ENCODE results near the gene UNC5A.

UNC5A gene

GRCh38 chr5:176810081-176810597, at the start of gene UNC5A:
UNC5A (plus strand) TSS chr5:176810559; CDS start chr5:176810751, 192 bp downstream.
- no peak for DNase-seq

DNA sequence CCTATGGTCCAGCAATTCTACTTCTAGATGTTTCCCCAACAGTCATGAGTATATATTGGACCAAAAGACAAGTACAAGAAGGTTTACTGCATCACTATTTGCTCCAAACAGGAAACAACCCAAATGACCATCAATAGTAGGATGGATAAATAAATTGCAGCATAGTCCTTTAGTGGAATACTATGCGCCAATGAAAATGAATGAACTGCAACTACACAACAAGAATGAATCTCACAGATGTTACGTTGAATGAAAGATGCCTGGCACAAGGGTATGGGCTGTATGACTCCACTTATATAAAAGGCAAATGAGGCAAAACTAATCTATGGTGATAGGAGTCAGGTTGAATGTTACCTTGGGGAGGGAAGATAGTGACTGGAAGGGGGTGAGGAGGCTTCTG, 48.6 kb upstream of the UNC5A start:
- DNase-seq = no peak

- DNase-seq = no peak
These were observed 47.9 kb upstream of the UNC5A start for GRCh38 chr5:176762489-176762888.

- no peak for DNase-seq
These were observed 44.7 kb upstream of the UNC5A start for GRCh38 chr5:176765687-176766086.

DNA sequence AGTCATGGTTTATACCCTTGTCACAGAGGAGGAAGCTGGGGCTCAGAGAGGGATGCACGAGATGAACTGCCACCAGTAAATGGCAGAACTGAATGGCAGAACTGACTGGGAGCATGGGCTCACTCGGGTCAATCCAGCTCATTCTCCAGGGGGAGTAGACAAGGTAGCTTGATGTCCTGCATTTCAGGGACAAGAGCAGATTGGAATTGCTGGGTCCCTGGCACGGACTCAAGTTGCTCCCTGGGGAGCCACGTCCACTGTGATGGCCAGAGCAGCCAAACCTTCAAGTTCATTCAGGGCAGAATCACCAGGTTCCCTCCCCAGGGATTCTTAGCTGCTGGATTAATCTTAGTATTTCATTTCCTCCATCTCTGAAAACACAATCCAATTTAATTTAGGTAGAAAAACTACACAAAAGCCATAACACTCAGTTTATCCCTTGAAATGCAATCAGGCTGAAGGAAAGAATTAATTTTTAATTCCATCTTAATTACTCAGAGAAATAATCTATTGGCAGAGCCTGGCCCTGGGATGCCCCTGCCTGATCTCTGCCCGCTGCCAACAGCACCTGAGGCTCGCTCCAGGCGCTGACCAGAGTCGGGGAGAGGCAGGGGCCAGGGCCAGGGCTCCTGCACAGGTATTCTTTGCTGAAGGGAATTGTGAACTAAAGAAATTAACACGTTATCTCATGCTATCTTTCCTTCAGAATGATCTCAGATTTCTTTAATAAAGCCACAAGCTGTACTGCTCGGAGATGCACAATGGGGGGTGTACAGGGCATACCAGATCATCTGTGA, 42.0 kb upstream of the UNC5A start:
- no peak for DNase-seq

DNA sequence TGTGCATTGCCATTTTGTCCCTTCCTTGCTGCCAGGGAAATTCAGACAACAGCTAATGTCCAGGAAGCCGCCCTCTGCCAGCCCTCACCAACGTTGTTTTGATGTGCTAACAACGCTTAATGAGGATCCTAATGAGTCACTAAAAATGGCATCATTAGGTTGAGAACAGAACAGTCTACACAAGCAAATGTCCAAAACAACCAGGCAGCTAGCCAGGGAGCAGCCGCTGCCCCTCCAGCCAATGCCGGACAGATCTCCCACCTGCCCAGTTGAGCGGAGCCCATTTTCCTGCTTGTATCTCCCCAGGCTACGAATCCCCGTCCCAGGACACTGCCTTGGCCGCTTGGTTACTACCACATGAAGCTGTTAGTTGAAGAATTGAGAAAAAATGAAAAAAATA, 40.4 kb upstream of the UNC5A start:
- no peak for DNase-seq

- no peak for DNase-seq
These were observed 39.9 kb upstream of the UNC5A start for GRCh38 chr5:176770431-176770830.

DNA sequence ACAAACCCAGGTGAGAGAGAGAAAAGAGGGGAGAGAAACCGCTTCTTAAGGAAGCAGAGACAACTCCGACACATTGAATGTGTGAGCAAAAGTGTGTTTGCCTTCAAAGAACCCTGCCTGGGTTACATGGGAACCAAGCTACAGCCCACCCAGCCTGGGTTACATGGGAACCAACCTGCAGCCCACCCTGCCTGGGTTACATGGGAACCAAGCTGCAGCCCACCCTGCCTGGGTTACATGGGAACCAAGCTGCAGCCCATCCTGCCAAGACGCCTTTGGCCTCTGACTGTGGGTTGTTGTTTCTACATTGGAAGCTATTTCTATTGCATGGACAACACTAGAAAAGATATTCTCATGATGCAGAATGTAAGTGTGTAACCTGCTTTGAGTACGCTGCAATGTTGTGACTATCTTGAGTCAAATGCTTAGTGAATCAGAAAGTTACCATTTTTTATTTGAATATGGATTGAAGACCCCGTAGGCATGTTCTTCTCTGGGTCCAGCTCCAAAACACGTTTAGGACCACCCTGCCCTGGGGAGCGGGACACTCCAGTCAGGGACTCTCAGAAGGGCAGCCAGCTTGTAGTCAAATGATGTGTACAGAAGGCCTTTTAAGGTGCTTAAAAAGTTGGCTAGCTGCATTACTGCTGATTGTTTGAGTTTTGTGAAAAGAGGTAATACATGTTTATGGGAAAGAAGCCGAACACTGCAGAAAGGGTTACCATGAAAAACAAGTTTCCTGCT, 39.1 kb upstream of the UNC5A start:
- no peak for DNase-seq

DNA sequence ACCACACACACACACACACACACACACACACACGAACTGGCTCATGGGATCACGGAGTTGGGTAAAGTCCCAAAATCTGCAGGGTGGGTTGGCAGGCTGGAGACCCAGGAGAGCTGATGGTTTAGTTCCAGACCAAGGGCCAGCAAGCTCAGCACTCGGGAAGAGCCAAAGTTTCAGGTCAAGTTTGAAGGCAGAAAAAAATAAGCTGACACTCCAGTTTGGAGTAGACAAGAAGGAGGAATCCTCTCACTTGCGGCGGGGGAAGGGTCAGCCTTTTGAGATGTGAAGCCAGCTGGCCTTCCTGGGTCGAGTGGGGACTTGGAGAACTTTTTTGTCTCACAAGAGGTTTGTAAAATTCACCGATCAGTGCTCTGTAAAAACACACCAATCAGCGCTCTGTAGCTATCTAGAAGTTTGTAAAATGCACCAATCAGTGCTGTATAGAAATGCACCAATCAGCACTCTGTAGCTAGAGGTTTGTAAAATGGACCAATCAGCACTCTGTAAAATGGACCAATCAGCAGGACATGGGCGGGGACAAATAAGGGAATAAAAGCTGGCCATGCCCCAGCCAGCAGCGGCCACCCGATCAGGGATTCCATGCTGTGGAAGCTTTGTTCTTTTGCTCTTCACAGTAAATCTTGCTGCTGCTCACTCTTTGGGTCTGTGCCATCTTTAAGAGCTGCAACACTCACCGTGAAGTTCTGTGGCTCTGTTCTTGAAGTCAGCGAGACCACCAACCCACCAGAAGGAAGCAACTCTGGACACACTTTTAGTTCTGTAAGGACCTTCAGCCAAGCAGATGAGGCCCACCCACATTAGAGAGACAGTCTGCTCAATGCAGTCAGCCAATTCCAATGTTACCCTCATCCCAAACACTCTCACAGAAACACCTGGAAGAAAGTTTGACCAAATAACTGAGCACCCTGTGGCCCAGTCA, 37.8 kb upstream of the UNC5A start:
- DNase-seq = no peak

DNA sequence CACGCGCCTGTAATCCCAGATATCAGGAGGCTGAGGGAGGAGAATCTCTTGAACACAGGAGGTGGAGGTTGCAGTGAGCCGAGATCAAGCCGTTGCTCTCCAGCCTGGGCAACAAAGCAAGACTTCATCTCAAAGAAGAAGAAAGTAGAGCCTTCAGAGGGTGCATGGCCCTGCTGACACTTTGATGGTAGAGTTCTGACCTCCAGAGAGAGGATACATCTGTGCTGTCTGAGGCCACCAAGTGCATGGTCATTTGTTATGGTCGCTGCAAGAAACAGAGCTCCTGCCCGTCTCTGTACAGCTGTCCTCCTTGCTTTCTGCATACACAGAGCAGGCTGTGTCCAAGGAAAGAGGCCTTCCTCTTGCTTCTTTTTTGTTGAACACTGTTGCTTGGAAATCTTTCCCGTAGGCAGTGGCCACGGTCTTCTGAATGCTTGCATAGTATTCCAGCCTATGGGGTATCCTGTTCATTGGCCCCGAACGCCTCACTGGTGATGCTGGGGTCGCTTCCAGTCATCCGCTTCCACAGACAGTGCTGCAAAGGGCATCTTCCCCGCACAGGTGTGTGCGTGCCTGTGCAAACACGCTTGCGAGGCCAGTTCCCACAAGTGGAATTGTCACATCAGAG, 36.8 kb upstream of the UNC5A start:
- DNase-seq = no peak

DNA sequence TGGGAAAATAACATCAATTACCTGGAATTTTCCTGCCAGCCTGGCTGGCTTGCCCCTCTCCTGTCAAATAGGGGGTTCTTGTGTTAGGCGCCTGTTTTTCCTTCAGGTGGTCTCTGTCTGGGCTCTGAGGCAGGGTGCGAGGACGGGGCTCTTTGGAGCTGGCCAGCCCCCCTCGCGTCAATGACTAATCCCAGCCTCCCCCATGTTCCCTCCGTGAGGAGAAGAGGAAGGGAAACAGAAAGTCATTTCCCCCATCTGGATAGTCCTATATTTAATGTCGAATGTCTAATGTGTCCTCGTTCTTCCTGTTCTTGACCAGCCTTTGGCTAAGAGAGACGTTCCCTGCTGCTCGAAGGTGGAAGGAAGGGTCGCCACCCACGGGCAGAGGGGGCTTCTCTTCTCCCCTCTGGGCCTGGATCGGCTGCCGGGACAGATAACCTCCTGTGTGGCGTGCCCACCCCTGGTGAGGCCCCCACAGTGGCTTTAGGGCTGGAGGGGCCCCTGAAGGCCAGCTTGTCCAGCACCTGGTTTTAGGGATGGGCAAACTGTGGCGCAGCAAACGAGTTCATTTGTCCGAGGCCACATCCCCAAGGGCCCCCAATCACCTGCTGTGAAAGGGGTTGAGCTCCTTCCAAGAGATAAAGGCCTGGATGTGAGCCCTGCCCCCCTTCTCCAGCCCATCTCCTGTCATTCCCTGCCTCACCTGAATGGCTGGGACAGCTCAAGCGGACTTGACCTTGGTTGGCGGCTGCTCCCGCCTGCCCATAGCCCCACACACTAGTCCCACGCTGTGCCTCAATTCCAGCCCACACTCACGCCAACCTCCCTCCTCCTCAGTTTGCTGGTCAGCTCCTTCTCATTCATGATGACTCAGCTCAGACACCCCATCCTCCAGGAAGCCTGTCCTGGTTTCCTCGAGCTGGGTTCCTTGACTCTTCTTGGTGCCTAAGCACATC, 35.9 kb upstream of the UNC5A start:
- DNase-seq = no peak

DNA sequence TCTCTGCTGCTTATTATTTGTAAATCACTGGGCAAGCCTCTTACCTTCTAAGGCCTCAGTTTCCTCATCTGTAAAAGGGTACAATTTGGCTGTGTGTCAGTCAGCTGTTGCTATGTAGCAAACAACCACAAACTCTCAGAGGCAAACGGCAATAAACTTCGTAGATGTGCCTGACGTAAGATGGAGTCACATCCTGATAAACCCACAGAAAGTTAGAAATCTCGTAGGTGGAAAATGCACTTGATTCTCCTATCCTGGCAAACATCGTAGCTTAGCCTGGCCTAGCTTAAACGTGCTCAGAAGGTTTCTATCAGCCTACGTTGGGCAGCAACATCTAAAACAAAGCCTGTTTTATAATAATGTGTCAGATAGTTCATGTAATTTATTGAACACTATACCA, 35.0 kb upstream of the UNC5A start:
- DNase-seq = no peak

DNA sequence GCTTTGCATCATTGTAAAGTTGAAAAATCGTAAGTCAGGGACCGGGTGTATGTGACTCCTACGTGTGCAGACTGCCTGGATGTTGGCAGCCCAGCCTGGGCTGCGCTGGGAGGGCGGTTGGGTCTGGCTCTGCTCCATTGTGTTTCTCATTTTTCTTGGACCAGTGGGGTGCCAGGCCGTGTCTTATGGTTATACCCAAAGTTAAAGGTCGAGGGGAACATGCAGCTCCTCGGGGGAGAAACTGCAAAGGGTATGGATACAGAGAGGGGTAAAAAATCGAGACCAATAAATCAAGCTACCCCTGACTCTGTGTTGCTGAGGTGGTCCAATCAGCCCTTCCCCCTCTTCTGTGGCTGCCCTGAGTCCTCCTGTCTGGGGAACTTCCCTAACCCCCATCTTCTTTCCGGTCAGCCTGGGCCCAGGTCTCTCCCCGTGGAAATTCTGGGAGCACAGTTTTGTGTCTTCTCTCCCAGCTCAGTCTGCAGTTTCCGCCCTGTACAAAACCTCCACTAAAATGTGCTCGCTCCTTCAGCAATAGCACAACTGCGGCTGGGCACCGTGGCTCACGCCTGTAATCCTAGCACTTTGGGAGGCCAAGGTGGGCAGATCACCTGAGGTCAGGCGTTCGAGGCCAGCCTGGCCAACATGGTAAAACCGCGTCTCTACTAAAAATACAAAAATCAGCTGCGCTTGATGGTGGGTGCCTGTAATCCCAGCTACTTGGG, 34.1 kb upstream of the UNC5A start:
- no peak for DNase-seq

DNA sequence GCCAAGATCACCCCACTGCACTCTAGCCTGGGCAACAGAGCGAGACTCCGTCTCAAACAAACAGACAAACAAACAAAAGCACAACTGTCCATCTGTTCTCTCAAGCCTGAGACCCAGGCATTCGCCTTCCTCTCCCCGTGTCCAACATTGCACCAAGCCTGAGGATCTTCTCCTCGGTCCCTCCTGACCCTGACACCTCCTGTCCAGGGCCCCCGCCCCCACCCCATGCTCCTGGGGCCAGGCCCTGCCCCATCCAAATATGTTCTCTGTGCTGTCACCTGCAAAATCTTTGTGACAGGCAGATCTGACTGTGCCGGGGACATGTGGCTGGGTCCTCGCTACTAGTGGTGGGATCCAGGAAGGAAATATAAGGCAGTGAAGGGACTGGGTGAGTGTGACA, 33.4 kb upstream of the UNC5A start:
- no peak for DNase-seq

DNA sequence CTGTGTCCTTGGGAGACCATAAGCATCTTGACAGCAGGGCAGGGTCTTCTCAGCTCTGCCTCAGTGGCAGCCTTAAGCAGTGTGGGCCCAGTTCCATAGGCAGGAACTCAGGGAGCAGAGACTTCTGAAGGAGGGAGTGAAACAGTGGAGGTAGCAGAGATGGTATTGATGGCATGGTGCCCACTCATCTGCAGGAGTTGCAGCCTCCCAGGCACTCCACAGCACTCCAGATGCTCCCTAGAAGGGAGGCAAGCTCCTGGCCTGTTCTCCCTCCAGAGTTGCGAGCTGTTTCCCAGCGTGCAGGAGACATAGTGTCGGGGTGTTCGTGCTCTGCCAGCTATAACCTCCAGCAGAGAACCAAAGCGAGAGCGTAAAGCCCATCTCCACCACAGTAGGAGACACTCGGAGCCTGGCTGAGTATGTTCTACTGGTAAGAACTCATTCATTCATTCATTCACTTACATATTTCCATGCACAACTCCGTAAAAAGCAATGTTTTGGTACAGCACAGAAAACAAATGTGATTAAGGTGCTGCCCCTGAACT, 31.4 kb upstream of the UNC5A start:
- DNase-seq = no peak

DNA sequence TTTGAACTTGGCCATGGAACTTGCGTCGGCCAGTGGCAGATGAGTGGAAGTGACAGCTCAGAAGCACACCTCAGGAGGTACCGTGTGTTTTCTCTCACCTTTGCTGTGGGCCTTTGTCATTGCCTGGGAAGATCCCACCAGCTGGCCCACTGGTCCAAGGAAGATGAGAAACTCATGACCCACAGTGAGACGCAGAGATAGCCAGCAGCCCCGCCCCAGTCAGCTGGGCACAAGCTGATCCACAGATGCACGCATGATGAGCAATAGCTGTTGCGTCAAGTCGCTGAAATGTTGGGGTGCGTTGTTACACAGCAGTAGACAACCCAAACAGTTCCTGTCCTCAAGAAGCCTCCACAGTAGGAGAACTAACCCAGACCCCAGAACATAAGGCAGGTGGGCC, 30.8 kb upstream of the UNC5A start:
- DNase-seq = no peak

DNA sequence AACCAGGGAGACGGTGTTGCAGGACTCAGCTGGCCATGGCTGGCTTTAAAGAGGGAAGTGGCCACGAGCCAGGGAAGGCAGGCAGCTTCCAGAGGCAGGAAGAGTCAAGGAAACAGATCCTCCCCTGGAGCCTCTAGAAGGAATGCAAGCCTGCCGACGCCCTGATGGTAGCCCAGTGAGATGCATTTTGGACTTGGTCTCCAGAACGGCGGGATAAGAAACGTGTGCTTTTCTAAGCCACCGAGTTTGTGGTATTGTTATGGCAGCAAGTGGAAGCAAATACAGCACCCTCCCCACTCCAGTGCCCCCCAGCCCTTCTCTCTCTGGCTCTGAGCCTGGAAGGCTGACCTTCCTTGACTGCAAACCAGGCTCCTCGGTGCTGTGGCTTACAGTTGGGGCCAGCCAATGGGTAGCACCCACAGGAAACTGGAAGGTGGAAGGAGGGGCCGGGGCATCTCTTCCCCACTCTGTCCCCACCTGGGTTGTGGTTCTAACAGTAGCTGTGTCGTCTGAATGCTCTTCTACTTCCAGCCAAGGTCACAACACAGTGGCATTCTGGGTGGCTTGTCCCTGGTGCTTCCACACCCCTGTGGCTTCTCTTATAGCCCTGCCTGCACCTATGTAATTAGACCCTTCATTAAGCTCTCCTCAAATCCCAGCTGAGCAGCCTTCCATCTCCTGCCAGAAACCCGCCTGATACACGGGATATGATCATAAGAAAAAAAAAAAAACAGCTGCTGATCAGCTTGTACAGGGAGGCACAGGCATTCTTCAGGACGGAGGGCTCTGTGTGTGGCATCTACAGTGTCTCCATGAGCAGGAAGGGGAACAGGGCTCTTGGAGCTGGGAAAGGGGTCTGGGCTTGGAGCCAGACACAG, 29.9 kb upstream of the UNC5A start:
- no peak for DNase-seq

- no peak for DNase-seq
These were observed 29.3 kb upstream of the UNC5A start for GRCh38 chr5:176781054-176781375.
